Measurements from ENCODE around the gene PITX1.

Gene PITX1

DNA sequence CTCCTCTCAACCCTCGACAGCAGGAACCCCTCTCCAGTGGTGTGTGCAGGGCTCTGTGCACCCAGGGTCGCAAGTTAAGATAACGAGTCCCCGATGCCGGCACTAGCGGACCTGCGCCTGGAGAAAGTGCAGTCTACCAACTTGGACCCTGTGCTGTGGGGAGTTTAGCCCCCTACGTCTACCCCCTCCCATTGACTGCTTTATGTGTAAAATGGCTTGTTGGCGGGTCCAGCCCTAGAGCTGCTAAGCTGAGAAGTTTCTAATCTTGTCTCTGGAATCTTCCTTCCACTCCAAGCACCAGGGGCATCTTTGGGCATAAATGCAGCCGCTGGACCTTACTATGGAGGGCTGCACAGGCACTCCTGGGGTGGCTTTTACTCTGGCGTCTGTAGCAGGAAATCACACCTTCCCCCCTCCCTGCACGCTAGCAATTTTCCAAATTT is 7.1 kb upstream of the PITX1 start:
- no peak for DNase-seq (ENCODE audit: low read depth)

DNA sequence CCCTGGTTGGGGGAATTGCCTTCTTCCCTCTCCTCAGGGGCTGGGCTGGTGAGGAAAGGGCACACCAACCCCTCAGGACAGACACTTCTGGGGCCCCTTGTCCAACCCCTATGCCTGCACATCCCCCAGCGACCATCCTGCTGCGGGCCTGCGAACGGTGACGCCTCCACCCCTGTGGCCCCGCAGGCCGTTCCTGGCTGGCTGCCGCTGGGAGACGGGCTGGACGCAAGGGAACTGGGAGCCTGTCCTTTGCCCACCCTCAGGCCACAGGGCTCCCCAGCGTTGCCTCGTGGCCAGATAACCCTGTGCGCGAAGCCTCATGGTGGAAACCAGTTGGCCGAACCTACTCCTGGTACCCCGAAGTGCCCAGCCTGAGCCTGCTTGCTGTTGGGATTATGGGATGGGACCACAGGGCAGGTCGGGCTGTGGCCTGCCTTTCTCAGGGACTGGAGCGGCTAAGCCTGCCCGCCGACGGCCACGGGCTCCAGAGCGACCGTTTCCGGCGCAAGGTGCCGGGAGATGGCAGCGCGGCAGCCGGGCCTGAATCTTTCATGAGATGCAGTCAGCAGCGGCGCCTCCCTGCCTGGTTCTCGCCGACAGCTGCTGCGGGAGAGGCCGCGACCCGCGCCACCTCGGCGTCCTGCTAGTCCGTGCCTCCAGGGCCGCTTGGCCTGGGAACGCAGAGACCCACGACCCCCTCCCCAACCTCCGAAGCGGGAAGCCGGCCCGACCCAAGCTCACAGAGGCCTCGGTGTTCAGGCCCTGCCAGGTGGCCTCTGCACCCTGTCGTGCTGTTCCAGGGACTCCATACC is 6.5 kb upstream of the PITX1 start:
- DNase-seq (ENCODE audit: low read depth) = no peak

DNA sequence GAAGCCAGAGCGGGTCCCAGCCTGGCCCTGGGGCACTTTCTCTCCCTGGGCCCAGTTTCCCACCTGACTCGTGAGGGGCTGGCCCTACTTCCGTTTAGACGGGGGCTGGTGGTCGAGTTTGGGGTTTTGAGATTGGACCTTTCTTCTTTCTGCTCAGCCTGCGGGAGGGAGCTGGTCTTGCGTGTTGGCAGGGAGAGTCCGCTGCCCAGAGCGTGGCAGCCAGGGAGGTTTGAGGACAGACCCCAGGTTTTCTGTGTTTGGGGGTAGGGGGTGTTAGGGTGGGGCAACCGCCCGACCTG is 6.0 kb upstream of the PITX1 start:
- DNase-seq (ENCODE audit: low read depth) = no peak

DNA sequence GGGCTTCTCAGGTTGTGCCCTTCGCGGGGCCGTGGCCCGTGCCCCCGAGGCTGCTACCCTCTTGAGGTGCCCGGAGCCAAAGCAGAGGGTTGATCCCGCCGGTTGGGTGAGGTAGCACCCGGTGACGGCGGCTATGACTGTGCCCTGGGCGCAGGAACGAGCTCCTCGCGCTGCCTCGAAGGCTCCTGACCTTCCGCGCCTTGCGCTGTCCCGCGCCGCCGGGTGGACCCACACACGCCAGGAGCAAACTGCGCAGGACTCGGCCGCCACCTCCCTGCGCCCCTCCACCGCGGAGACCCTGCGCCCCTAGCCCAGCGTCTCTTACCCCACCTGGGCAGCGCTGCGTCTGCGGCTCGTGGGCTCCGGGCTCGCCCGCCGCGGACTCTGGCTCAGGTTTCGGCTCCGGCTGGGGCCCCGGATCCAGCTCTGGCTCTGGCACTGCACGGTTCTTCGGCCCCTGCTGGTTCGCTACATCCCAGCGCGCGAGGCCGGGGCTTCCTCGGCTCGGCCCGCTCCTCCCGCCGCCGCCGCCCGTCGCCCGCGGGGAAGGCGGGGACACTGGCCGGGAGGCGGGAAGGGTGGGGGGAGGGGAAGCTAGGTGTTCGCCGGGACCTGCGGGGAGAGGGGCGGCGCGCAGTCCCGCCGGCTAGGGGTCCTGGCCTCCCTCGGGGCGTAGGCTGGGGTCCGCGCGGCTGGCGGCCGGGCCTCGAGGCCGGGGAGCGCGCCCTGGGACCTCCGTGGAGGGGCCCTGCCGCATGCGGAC is 5.4 kb upstream of the PITX1 start:
- DNase-seq (ENCODE audit: low read depth) = no peak

DNA sequence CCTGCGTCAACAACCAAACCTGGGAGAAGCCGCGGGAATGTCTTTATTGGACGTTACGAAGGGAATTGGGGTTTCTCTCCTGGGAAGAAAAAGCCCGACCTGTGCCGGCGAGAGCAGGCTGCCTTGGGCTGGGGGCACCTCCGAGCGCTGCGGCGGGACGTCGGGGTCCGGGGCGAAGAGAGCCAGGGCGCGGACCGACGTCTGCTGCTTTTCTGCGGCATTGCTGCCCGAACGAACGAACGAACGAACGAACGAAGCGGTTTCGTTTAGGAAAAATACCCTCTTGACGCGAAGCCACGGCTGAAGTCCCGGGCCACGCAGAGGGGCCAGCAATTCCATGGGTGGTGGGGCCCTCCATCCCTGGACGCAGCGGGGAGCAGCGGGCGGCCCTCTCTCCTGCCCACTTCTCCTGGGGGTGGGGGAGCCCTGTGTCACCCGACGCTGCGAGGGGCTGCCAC is 4.8 kb upstream of the PITX1 start:
- DNase-seq (ENCODE audit: low read depth) = no peak

DNA sequence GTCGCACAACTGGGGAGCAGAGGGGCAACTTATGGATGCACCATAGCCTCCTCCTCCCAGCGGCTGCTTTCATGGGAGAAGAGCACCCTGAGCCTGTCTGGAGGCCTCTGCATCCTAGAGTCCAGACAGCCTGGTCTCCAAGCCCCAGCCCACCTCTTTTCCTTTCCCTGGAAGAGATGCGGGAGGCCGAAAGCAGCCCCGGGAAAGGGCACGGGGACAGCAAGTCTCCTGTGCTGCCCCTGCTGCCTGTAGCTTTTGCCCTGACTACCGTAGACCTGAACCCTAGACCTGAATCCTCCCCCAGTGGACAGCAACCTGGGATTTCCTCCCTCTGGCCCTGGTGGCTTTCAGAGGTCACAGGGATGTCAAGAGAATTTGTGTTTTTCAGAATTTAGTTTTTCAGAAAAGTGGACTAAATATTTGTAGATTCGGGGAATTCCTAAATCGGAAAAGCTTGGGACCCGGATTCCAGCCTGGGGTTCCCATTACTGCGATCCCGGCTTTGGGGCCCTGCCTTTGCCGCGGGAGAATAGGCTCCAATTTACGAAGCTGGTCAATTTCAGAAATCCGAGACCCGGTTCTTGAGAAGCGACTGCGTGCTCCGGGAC is 4.3 kb upstream of the PITX1 start:
- DNase-seq (ENCODE audit: low read depth) = no peak

DNA sequence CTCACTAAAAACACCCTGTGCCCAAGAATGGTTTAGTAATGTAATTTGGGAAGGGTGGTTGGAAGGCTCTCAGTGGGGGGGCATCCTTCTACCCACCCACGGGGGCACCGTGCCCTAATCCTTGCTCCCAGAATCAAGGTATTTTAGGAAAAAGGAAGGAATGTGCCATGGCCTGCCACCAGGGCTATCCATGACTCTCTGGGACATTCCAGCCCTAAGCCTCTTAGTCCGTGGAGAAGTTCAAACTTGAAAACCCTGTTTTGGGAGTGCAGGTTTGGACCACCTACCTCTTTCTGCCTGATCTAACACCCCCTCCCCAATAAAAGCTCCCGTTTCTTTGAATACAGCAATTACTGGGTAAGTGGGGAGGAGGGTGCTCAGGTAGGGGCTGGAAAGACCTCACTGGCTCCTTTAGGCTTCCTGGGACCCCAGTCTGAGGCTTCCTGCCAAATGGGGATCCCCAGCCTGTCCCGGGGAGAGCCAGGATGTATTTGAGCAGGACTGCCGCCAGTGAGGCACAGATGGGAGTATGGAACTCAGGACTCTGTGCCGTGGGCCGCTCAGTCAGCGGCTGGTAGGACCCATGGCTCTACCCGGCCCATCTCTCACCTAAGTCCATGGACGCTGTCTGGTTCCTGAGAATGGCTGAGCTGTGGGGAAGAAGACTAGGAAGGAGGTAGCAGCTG is 3.6 kb upstream of the PITX1 start:
- no peak for DNase-seq (ENCODE audit: low read depth)

DNA sequence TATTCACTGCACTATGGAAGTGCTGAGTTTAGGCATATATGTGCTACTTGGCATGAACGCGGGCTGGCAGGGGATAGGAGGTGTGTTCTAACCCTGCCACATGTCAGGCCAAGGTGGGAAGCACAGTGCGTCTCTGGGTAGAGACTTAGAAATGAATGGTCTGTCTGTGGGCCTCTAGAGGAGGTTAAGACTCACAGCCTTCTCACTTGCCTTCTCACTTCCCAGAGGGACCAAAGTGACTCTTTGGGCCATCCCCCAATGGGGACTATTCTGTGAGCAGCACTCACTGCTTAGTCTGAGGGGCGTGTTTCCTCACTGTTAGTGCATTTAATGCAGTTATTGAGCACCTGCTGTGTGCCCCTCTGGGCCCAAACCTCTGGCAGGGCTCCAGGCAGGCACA is 2.4 kb upstream of the PITX1 start:
- no peak for DNase-seq (ENCODE audit: low read depth)

DNA sequence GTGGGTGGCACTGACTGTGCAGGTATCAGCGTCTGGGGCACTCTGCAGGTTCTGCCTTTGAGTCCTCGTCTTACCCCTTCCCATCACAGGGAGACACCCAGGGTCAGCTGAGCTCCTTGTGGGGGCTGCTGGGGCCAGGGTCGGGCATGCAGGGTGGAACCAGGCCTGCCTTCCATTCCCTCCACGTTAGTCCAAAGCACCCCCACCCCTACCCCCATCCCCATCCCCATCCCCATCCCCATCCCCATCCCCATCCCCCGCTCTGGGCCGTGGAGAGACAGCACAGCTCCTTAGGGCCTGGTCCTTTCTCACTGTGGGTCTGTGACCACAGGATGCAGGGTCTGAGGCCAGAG is 1.6 kb upstream of the PITX1 start:
- no peak for DNase-seq (ENCODE audit: low read depth)

DNA sequence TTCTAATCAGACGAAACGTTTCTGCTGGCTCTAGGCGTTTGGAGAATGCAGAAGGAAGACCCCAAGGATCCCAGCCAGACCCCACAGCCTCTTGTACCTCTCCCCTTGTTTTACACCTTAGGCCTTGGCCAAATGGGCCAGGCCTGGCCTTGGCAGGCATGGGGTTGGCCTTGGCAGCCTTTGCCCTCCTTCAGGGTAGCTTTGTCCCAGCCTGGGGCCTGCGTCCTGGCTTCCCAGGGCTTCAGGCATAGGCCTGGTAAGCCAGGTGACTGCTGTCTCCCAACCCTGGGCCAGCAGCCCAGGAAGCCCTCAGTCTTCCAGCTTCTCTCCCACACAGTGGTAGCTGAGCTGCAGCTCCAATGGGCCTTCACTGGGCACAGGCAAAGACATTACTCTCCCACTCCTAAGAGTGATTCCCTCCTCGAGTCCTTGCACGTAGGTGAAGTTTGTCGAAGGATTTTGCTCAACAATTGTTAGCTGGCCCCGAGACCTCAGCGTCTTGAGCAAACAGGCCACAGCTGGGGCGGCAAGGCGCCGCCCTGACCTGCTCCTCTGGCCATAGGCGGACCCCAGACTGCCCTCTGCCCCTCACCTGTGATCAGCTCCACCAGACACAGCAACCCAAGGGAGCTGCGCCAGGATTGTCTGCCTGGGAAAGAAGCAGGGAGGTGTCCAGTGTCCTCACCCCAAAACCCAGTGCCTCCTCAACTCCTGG is 1.1 kb upstream of the PITX1 start:
- DNase-seq (ENCODE audit: low read depth) = no peak

DNA sequence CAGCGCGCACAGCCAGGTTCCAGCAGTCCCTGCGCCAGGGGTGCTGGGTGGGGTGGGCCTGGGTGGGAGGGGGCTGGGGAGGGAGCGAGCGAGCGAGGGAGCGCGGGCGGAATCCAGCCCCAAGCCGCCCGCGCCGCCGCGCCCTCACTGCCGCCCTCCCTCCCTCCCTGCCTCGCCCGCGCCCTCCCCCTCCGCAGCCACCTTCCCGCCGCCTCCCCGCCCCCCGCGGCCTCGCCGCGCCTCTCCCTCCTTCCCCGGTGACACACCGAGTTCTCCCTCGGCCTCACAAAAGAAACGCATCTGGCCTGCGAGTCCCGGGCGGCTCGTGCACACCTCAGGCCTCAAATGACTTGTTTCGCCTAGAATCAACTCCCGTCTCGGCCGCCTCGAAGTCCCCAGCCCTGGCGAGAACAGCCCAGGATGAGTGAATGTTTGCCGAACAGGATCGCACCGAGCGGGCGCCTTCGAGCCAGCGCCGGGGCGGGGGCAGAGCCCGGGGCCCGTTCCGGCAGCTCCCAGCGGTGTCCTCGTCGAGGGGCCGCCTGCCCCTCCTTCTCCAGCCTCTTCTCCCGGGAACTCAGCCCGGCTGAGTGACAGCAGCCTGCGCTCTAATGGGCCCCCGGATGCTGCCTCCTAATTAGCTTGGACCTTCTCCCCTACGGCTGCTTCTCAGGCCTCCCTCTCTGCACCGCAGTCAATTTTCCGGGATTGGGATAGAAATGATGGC is 371 bp upstream of the PITX1 start:
- peak; percentile 59 for DNase-seq (ENCODE audit: low read depth)

DNA sequence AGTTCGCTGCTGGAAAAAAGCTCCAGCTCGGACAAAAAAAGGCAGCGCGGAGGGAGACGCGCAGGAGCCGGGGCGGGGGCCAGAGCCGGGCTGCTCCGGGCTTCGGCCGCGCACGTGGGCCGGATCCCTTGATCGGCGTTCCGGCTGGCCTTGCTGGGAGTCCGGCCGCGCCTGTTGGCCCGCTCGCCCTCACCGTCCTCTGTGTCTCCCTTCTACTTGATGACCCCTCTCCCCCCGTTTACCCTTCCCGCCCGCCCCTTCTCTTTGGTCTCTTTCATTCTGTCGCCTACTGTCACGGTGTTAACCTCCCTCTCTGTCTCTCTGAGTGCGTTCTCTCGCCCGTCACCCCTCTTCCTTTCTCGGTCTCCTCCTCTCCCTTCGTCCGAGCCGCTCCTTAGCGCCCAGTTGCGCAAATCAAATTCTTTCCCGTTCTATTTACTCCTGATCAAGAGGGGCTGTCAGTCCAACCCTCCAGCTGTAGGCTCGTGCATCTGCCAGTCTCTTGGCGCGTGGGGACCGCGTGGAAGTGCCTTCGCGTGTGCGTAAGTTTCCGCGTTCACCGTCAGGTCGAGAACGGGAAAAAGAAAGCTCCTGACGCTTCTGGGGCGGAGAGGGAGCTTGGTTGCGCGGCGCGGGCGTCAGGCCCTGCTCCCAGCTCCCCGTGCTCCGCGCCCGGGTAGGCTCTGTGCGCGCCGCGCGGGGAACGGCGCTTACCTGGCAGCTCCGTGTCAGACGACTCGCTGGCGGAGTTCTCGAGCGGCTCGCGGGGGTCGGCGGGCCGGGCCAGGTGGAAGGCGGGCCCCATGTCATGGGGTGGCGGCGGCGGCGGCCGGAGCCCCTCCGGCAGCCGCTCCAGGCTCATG is 798 bp downstream of the PITX1 start:
- DNase-seq (ENCODE audit: low read depth) = peak; percentile 58

DNA sequence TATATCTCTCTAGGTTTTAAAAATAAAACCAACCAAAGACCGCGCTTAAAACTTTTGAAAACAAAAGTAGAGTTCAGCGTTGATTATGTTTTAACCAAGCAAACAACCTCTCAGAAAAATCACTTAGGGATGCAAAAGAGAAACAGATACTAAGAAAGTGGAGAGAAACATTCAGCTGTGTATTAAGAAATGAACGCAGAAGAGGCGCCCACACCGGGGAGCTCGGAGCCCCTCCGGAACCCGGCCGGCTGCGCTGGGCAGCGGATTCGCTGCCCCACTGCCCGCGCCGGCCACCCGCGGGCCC is 1.4 kb downstream of the PITX1 start:
- no peak for DNase-seq (ENCODE audit: low read depth)

DNA sequence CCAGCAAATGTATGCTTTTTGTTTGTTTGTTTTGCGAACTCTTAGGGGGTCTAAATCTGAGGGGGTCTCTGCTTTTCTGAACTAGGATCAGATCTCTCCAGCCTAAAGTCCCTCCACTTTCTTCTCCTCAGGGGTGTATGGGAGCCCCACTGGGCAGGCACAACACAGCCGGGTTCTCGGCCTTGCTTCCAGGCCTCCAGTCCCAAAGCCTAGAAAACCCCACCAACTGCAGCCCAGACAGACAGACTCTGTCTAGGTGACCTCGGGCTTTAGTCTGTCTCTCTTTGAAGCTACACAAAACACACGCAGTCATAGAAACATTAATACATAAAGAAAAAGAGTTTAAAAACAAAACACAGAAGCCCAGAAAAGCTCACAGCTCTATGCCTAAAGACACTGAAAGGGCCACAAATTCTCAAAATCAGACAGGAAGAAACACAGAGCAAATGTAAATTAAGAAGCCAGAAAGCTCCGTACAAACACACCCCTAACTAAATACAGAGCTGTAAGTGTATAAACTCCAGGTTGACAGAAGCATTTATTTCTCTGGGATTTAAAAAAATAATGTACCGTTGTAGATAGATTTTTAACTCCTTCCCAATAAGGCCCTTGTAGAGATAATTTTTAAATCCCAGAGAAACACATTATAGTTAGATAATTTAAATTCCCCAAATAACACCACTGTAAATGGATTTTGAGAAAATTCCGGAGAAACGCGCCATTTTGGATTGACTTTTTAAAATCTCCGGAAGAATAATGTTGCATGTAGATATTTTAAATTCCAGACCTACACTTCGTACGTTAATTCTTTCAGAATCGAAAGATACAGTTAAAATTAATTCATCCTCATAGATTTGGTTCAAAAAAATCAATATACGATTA is 2.0 kb downstream of the PITX1 start:
- no peak for DNase-seq (ENCODE audit: low read depth)

DNA sequence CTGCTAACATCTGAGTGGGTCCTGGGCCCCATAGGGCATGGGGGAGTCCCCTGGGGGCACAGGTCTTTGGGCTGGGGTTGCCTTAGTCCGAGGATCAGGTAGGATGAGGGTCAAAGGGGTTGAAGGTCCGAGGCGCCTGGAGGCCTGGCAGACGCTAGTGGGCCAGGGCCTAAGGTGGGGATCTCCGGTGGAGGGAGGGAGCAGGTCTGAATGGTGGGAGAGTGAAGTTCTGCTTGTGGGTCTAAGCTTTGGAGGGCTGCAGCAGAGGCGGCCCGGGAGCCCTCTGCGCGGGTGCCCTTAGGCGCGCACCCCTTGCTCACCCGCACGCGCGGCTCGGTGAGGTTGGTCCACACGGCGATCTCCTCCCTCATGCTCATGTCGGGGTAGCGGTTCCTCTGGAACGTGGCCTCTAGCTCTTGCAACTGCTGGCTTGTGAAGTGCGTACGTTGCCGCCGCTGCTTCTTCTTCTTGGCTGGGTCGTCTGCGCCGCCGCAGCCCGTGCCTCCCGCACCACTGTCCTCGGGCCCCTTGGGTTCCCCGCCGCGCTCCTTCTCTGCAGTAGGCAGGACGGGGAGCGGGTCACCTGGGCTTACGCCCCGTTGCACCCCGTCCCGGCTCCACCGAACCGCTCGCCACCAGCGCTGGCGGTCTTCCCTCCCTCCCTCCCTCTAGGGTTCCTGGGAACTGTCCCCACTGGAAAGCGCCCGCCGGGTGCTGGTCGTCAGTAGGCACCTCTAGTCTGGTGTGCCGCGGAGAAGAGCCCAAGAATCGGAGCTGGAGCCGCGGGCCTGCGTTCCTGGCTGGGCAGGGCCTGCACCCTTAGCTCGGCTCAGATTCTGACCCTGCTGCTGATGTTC is 2.8 kb downstream of the PITX1 start:
- DNase-seq (ENCODE audit: low read depth) = no peak

DNA sequence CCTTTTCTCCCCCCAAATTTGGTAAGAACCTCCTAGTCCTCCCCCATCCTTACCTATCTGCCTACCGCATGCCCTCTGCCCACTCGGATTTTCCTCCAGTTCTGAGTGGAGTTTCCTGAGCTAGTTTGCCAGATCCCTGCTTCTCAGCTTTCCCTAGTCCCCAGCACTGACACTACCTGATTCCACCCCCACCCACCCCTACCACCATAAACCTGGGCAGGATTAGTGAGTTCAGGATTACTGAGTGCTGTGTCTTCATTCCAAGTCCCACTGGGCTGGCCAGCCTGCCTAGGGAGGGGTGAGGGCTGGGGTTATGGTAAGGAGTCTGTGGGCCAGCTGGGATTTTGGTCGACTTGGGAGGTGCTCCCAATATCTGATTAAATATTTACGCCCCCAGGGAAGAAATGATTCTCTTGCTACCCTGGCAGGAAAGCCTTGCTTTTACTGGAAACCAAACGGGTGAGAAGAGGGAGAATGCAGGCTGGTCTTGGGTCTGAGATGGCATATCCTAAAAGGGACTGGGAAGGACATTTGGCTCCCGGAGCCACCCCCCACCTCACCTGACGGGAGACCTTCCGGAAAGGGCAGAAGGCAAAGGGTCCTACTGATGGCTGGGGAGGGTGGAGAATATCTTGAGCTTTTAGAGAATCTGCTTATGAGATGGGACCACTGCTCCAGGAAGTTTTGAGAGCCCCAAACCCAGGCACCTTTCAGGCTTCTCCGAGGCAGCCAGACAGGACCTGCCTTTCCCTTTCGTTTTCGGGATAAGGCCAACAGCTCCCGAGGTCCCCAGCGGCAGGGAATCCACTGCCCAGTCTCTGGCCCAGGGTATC is 3.7 kb downstream of the PITX1 start:
- peak; percentile 28 for DNase-seq (ENCODE audit: low read depth)

DNA sequence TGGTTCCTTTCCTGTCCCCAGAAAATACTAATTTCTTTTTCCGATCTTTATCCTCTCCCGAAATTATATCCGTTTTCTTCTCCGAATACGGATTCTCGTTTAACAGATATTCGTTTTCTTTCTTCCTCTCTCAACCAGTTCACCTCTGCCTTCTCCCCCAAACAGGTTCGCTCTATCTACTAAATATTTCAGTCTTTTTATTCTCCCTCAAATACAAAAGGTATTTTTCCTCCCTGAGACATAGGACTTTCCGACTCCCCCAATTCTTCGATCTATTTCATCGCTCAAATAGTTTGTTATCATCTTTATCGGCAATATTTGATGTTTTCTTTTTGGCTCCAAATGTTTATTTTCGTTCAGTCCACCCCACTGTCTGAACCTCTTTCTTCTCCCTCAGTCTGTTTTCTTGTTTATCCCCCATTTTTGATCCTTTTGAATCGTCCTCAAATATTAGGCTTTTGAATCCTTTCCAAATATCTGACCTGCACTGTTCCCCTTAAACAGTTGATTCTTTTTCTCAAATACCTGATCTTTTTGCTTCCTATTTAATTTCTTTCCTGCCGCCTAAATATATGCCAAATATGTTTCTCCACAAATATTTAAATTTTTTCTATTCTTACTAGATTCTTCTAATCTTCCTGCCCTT is 4.4 kb downstream of the PITX1 start:
- DNase-seq (ENCODE audit: low read depth) = no peak

All from EH (cell line).